22Rv1 (cell line): ENCODE results near the gene CLSTN2.

ENCODE experiments used
- CTCF ChIP-seq: fragments of 450-650 bp; IDR thresholded peaks from 2 replicates; pipeline ENCODE4 v1.5.1; 2017; ENCODE audit warnings: mild to moderate bottlenecking
- ZFX ChIP-seq: fragments of 450-650 bp; IDR thresholded peaks from 2 replicates; pipeline ENCODE4 v1.6.1; 2017; ENCODE audit warnings: antibody characterized with exemption, borderline replicate concordance

GRCh38 chr3:140134231-140134965 is 199.4 kb downstream of the CLSTN2 start:
- TF ChIP-seq CTCF (no peak), ZFX (no peak)
